ENCODE data around the gene TAF11L2.
"Not testable (repeated sequence)": the region's sequence is repeated elsewhere in the genome, so short reads cannot be mapped to it uniquely, and the experiment has no call there.

GRCh38 chr5:17524935-17525334 is 26.9 kb downstream of the TAF11L2 start, which contains the start of gene TAF11L5:
- TF ChIP-seq CTCF, POLR2AphosphoS5 (IDR thresholded peaks at IDR 0.05): not testable (repeated sequence)
